ENCODE measurements around the gene LRRC73. TPM values are rescaled to one million over a fixed set of nuclear protein-coding genes. Genes with fewer than 3 reads are reported as not detected.

The LRRC73 gene
- total and polyA plus RNA-seq, 2 of the 8 experiments (the other 6 are each of a cell fraction or from before 2014, with no cell fraction given), result 0.24 to 0.26 TPM

DNA sequence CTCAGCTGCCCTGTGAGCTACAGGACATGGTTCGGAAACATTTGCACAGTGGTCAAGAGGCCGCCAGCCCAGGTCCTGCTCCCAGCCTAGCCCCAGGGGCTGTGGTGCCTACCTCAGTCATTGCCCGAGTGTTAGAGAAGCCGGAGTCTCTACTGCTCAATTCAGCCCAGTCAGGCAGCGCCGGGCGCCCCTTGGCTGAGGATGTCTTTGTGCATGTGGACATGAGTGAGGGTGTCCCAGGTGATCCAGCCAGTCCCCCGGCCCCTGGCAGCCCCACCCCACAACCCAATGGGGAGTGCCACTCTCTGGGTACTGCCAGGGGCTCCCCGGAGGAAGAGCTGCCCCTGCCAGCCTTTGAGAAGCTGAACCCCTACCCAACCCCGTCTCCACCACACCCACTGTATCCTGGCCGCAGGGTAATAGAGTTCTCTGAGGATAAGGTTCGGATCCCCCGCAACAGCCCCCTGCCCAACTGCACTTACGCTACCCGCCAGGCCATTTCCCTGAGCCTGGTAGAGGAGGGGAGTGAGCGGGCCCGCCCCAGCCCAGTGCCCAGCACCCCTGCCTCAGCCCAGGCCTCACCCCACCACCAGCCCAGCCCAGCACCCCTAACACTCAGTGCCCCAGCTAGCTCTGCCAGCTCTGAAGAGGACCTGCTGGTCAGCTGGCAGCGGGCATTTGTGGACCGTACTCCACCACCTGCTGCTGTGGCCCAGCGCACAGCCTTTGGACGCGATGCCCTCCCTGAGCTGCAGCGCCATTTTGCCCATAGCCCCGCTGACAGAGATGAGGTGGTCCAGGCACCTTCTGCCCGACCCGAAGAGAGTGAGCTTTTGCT, 5.2 kb downstream of the LRRC73 start:
- Histone ChIP-seq H4K5ac (ENCODE audit: insufficient read length, low read depth, low read length) (no peak overlapping the region), H3K9me3 (ENCODE audit: insufficient read depth in 2 of 2, low read depth in 1 of 2, low read length in 1 of 2) (no peaks in the 10 kb centered on the region), H3K14ac (ENCODE audit: insufficient read length) (no peak overlapping the region), H3K4me1 (replicated peaks in 1 of 4; ENCODE audit: control insufficient read depth in 3 of 4, insufficient read depth in 4 of 4, low read length in 3 of 4) (peaks cover 0 to 6% (median 4%) of the 10 kb centered on the region in 4 experiments; a peak in 5 of 7 replicates), H3K27ac (ENCODE audit: low read depth, low read length) (no peak overlapping the region), H4K8ac (ENCODE audit: extremely low read depth, insufficient read depth, low read length) (no peak overlapping the region), H3K9ac (replicated peaks in 1 of 4; ENCODE audit: extremely low read depth in 1 of 4, low read depth in 3 of 4, low read length in 3 of 4) (no peak overlapping the region), H3K79me1 (ENCODE audit: low read depth, low read length) (no peaks in the 10 kb centered on the region), H2AK5ac (ENCODE audit: low read depth, low read length) (no peak overlapping the region), H3K23ac (ENCODE audit: insufficient read length) (no peak overlapping the region), H3K18ac (ENCODE audit: extremely low read depth, low read length) (no peak overlapping the region), H2BK120ac (replicated peaks; ENCODE audit: low read depth, low read length) (no peak overlapping the region), H3K4ac (replicated peaks; ENCODE audit: insufficient read length, low read depth, low read length) (no peak overlapping the region), H3K36me3 (ENCODE audit: control insufficient read depth in 2 of 4, insufficient read depth in 4 of 4, low read length in 3 of 4) (peaks cover 8 to 32% (median 25%) of the 10 kb centered on the region in 4 experiments; a peak in 7 of 8 replicates), H3K23me2 (ENCODE audit: low read depth, low read length) (peaks cover 6% of the 10 kb centered on the region), H2BK5ac (ENCODE audit: low read depth, low read length) (no peak overlapping the region), H4K91ac (replicated peaks; ENCODE audit: insufficient read length, low read length) (no peak overlapping the region), H3K27me3 (replicated peaks in 1 of 4; ENCODE audit: control insufficient read depth in 3 of 4, extremely low read depth in 1 of 4, insufficient read depth in 3 of 4, low read length in 3 of 4) (peaks cover 0 to 19% (median 15%) of the 10 kb centered on the region in 4 experiments; a peak in 5 of 7 replicates), H2BK12ac (ENCODE audit: low read depth, low read length) (no peak overlapping the region), H4K20me1 (replicated peaks in 1 of 2; ENCODE audit: control insufficient read depth in 1 of 2, insufficient read depth in 2 of 2, low read length in 2 of 2) (peaks cover 2 to 16% of the 10 kb centered on the region in 2 experiments), H2AFZ (ENCODE audit: low read length) (no peak overlapping the region), H3K4me3 (ENCODE audit: extremely low read depth in 1 of 4, insufficient read depth in 2 of 4, low read depth in 3 of 4, low read length in 4 of 4) (no peak overlapping the region), H2BK15ac (ENCODE audit: low read length) (no peak overlapping the region), H3K56ac (replicated peaks; ENCODE audit: insufficient read length, low read depth, low read length) (no peak overlapping the region), H3K4me2 (ENCODE audit: insufficient read depth in 1 of 2, low read depth in 2 of 2, low read length in 2 of 2) (no peak overlapping the region), H2BK20ac (ENCODE audit: low read length) (no peak overlapping the region), H3K79me2 (ENCODE audit: control insufficient read depth in 1 of 2, insufficient read depth in 2 of 2, low read length in 2 of 2) (no peaks in the 10 kb centered on the region)
- CTCF ChIA-PET (ENCODE audit: partially characterized antibody), result interaction anchor here (0.9 to 31.7 kb wide), 17 partner anchors 9 to 275 kb away, joined by 3 to 536 read pairs (median 9); partner anchors contain the start of genes ABCC10, DLK2, DNPH1 and POLR1C
- POLR2A ChIA-PET (ENCODE audit: partially characterized antibody), result interaction anchor here (1.0 to 12.6 kb wide), 7 partner anchors 10 to 79 kb away, joined by 3 to 147 read pairs (median 7); partner anchors contain the start of genes ABCC10, DLK2, POLR1C and TJAP1
- WGBS, 2 experiments (ENCODE audit: extremely low coverage in 1 of 2, insufficient coverage in 1 of 2, insufficient read length in 1 of 2, insufficient replicate concordance in 2 of 2, low coverage in 1 of 2, low lambda C conversion rate in 2 of 2, missing lambda C conversion rate in 1 of 2), result 90% methylated on average over 25 of the region's 26 CpGs; no CpG with 5 or more reads in 1 of the 2 experiments
- FAIRE-seq (no peak), DNase-seq (ENCODE audit: low read depth in 1 of 2, low spot score in 2 of 2) (no peak)
- TF ChIP-seq, protein P1, sequence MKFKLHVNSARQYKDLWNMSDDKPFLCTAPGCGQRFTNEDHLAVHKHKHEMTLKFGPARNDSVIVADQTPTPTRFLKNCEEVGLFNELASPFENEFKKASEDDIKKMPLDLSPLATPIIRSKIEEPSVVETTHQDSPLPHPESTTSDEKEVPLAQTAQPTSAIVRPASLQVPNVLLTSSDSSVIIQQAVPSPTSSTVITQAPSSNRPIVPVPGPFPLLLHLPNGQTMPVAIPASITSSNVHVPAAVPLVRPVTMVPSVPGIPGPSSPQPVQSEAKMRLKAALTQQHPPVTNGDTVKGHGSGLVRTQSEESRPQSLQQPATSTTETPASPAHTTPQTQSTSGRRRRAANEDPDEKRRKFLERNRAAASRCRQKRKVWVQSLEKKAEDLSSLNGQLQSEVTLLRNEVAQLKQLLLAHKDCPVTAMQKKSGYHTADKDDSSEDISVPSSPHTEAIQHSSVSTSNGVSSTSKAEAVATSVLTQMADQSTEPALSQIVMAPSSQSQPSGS (IDR thresholded peaks at IDR 0.05; ENCODE audit: low read length), result no peak
- TF ChIP-seq SIRT6 (IDR thresholded peaks at IDR 0.05; ENCODE audit: low read length), result no peak
- TF ChIP-seq ATF3 (IDR thresholded peaks at IDR 0.05; ENCODE audit: insufficient read depth, low read depth, low read length), result no peak
- no peak for TF ChIP-seq SAP30 (IDR thresholded peaks at IDR 0.05; ENCODE audit: insufficient read depth, insufficient replicate concordance, low read length)
